ENCODE results near the gene GGT5.
"Not testable (repeated sequence)": the region's sequence is repeated elsewhere in the genome, so short reads cannot be mapped to it uniquely, and the experiment has no call there.

The GGT5 gene, protein sequence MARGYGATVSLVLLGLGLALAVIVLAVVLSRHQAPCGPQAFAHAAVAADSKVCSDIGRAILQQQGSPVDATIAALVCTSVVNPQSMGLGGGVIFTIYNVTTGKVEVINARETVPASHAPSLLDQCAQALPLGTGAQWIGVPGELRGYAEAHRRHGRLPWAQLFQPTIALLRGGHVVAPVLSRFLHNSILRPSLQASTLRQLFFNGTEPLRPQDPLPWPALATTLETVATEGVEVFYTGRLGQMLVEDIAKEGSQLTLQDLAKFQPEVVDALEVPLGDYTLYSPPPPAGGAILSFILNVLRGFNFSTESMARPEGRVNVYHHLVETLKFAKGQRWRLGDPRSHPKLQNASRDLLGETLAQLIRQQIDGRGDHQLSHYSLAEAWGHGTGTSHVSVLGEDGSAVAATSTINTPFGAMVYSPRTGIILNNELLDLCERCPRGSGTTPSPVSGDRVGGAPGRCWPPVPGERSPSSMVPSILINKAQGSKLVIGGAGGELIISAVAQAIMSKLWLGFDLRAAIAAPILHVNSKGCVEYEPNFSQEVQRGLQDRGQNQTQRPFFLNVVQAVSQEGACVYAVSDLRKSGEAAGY

DNA sequence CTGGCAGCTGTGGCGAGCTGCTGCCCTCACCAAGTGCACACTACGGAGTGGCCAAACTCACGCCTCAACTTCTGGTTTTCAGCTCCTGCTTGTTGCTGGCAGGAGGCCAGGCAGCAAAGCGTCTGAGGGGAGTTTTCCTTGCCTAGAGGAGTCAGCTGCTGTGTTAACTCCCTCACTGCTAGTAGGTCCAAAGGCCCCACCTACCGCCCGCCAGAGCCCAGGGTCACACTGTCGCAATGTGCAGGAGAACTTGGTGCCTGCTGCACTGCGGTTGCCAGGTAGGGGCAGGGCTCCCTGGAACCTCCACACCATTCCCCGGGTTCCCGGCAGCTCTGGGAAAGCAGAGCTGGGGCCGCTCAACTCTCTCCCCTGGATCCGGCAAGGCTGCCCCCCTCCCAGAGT is at the start of gene GGT5:
GGT5 (minus strand) TSS at position 53 of the 402 bp plus-strand sequence. CDS start 357 bp downstream, outside the sequence.
- DNase-seq, result not testable (repeated sequence)

DNA sequence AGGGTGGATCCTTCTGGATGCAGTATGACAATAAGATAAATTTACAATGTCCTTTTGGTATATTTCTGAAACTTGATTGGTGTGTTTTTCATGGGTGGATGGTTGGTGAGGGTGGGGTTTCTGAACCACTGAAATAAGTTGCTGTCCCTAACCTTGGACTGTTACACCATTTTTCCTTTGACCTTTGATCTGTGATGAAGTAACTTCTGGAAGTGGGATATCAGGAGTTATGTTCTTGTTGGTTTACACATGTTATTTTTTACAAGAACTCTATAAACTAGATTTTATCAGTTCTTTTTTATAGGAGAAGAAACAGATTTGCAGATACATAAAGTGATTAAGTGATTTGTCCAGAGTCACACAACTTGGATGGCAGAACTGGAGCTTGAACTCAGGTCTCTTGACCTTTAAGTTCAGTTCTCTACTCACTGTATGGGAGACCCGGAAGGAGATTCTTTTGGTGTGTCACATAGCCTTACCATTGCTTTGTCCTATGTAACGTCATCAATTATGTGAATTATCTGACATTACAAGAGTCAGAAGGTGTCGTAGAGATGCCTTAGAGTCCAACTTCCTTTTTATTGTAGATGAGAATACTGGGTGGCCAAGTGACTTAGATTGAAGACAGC is 47.4 kb upstream of the GGT5 start:
- not testable (repeated sequence) for DNase-seq

DNA sequence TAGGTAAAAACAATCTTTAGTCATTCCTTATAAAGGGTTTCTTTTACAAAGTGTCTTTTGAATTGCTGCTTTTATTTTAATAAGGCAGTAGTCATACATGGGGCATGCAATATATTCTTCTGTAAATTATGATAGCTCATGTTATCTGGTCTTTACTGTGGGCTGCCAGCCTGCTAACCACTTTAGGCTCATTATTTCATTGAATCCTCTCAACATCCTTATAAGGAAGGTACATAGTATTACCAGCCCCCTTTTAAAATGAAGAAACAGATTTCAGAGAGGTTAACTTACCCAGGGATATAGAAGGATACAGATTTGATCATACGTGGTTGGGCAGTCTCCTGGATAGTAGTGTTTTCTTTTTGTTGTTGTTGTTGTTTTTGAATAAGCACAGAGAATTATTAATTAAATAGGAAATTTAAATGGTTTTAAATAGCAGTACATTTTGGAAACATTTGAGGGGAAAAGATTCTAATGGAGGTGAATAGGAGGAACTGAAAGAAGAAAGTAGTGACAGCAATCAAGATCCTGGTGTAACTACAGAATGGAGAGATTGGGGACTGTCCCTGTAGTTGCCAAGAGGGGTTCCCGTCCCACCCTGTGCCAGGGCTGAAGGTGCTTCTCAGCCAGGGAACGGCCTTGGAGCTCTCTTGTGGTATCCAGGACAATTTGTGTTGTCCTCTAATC is 46.8 kb upstream of the GGT5 start:
- no peak for DNase-seq

DNA sequence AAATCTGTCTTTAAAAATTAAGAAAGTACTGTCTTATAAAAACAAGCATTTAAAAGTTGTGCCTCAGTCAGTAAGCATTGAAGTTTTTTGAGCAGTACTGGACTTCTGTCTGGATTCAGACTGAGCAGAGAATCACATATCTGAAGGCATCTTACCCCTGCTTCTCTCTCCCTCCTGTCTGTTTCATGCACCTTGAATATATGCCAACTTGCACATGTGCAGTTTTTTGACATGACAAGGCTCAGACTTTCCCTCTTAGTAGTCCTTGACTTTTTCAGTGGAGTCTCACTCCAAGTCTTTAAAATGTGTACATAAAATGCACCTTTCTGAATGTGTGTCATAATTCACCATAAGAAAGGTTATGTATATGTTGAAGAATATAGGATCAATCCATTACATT is 45.6 kb upstream of the GGT5 start:
- no peak for DNase-seq

DNA sequence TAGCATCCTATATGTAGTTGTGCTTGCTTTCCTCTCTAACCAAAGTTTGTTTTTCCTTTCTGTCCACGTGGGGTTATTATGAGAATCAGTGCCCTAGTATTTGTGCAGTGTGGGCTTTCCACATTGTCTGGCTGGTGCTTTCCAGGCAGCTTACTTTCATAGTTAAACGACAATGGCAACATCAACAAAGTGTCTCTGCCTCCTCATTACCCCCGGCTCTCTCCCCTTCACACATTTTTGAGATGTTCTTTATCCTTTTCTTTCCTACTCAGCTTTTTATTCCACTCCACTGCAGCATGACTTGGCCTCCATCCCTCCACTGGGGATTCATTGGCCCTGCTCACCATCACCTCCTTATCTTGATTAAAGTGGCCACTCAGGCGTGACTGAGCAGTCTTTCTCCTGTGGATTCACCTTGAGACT is 44.9 kb upstream of the GGT5 start:
- no peak for DNase-seq

DNA sequence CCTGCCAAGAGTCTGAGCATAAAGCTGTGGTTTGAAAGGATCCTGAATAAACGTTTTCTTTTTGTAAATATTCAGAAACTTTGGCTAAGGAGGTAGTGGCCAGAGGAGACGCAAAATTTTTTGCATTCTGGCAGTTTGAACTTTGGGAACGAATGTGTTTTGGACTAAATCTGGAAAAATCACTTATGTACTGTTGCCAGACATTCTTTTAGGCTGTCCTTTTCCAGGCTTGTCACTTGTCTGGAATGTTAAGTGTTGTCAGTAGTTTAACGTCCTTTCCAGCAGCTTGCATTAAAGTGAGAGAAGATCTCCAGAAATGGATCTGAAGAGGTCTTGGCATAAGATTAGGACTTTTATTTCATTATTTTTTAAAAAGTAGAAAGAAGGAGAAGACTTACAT is 44.2 kb upstream of the GGT5 start:
- DNase-seq, result no peak

DNA sequence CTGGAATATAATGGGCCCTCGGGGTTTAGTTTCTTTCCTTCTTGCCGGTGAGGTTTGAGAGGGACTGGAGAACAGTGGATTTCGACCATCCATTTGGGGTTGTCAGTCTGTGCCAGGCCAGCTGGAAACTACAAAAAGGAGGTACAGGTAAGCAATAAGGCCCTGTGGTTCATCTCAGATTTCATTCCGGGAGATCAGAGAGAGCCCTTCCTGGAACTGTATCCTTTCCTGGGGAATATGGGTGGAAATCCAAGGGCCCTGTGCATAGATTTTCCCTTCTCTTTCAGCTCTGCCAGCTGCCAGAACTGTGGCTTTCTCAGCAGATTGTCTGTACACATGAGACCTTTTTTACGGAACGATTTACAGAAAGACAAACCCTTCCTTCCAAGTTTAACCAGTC is 42.9 kb upstream of the GGT5 start:
- not testable (repeated sequence) for DNase-seq

DNA sequence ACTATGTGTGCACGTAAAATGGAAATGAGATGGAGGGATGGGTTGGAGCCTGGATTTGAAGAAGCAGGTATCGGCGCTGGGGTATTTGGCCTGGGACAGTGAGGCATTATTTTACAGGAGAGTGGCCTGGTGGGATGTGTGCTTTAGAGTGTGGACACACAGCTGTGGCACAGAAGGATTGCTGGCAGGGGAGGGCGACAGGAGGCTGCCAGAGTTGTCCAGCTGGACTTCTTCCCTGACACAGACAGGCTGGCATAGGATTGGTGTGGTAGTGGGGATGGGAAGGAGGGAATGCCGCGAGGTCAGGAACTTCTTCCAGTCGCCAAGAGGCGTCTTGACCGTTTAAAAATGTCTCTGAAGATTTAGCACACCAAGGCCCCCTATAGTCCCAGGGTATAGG is 42.3 kb upstream of the GGT5 start:
- DNase-seq, result not testable (repeated sequence)

DNA sequence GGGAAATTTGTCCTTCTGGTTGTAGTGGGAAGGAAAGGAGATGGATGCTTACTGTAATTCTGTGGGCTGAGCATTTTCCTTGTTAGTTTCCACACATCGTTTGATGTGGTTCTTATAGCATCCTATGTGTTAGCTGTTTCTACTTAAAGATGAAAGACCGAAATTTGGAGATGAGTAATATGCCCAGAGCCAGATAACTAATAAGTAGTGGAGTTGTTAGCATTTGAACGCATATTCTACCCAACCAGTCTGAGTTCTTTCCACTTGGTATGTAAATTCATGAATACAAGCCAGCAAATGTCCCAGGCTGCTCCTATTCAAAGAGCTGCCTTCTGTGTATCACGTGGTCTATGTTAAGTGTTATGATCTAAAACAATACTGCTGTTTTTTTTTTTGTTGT is 40.4 kb upstream of the GGT5 start:
- DNase-seq, result no peak

DNA sequence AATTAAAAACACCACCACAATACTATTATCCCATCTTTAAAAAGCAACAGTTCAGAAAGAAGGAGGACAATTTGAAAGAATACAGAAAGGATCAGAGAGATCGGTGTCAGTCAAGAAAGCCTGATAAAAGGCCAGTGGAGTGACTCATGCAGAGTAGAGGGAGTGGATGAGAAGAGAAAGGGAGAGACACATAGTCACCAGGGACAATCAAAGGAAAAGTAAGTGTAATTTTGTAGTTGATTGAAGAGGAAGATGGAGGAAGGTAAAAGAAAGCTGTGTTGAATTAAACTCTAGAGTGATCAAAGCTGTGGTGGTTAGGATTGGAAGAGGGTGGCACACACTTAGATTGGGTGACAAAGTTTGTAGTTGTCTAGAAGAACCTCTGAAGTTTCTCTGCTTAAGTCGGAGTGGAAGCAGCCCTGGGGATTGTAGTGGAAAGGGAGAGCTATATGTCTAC is 39.9 kb upstream of the GGT5 start:
- no peak for DNase-seq

DNA sequence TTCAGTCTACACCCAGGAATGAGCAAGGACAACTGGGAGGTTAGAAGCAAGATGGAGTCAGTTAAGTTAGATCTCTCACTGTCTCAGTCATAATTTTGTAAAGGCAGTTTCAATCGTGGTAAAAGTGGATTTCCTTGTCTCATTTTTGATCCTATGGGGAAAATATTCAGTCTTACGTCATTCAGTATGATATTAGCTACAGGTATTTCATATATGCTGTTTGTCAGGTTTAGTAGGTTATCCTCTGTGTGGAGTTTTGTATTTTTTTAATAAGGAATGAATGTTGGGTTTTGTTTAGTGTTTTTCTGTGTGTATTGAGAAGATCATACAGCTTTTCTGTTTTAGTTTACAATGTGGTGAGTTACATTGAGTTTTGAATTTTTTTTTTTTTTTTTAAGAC is 37.5 kb upstream of the GGT5 start:
- DNase-seq, result no peak

DNA sequence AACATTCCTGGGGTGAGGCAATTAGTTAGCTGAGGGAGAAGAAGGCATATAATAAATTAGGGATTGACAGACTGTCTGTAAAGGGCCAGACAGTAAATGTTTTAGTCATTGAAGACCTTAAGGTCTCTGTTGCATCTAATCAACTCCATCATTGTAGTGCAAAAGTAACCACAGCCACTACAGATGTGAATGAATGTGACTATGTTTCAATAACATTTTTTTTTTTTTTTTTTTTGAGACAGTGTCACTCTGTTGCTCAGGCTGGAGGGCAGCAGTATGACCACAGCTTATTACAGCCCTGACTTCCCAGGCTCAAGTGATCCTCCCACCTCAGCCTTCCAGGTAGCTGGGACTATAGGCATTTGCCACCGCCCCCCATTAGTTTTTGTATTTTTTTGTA is 35.5 kb upstream of the GGT5 start:
- DNase-seq, result not testable (repeated sequence)

DNA sequence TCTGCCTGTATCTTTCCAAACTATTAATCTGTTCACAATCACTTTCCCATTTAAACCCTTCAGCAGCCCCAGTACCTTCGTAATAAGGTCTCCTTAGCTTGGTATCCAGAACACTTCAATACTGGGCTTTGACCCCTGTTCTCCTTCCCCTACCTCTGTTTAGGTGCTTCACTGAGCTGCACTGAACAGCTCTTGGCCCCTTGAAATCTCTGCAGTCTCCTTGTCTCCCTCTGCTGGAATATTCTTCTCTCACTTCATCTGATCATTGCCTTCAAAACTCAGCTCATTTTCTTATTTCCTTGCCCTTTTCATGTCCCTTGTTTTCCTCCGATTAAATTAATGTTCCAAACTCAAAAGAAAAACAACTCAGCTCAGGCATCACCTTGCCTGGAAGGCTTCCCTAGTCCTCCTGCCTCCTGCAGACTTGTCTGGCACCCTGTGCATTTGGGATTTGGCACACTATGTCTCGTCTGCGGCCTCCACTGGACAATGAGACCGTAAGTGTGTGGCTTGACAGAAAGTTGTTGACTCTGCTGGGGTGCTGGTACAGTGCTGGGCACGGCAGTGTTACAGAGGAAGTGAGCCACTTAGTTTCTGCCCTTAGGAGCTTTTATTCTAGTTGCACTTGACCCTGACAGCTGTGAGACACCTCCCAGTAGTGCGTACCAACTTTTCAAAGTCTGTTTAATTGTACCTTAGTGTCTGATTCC is 30.0 kb upstream of the GGT5 start:
- DNase-seq, result peak; percentile 51

DNA sequence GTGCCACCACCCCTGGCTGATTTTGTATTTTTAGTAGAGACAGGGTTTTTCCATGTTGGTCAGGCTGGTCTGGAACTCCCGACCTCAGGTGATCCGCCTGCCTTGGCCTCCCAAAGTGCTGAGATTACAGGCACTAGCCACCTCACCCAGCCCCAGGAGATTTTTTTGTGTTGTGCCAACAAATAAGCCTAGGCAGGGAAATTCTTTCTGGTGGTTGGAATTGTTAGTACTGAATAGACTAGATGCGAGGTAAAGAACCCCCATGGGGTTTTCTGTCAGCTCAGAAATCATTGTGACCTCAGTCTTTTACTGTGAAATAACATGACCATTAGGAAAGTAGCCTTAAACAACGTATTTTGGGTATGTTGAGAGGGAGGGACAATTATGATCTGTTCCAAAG is 29.0 kb upstream of the GGT5 start:
- DNase-seq, result not testable (repeated sequence)

DNA sequence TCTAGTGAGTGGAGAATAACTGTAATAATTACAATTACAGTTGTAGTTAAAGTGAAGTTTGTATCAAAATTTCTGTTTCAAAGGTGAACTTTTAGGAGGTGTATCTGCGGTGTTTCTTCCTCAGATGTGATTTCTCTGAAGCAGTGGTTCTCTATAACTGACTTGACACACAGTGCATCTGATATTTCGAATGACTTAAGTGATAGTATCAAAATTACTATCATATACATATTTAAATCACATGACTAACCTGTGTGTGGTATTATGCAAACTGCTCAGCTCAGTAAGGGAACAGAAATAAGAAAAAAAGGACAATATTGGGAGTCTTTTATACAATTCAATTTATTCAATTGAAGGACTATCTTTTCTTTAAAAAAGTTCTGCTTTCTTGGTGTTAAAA is 28.1 kb upstream of the GGT5 start:
- not testable (repeated sequence) for DNase-seq

DNA sequence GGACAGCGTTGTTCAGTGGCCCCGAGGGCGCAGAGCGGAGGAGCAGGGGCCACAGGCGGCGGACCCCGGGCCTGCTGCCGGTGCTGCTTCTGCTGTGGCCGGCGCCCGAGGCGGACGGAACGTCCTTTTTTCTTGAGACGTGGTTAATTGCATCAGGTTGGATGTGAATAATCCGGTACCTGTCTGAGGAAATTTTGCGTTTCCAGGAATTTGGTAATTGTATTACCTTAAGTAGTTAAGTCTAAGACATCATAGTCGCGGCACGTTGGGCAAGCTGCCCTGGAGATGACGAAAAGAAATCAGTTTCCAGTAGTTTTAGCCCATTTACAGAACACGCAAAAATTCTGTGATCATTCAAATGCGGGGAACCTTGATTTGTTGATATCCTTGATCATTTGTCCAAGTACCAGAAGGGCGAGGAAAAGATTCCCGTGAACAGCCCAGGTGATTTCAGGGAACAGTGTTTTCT is 26.5 kb upstream of the GGT5 start:
- peak; percentile 43 for DNase-seq

DNA sequence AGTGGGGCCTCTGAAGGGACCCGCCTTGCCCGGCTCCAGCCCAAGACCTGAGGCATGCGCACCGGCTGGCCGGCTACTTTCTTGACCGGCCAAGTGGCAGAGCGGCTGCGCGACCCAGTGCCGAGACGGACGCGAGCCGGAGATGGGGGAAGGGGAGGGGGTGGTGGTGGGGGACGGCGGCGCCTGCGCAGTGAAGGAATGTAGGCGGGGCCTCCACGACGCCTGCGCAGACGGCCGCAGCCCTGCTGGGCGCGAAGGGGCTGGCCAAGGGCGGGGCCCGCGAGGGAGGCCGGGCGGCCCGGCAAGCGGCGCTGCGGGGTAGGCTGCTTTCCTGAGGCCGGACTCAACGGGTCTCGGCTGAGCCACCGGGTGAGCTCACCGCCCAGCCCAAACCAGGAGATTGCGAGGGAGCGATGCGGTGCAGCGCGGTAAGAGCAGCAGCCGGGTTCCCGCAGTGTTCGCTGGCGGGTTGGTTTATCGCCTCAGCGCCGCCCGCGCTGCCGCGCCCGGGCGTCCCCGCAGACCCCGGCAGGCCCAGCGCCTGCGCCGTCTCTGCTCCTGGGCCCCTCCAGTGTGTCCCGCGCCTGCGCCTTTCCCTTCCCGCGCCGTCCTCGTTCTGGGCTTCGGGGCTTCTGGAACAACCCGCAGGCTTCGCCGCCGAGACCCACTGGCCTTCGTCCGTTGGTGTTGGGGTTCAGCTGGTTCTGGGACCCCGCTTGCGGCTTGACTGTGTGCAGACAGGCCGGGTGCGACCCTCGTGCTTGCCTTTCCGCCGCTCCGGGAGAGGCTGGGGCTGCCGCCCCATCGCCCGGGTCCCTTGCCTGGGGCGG is 25.9 kb upstream of the GGT5 start, which contains the start of gene SPECC1L:
SPECC1L (plus strand) TSS at position 276 of the 830 bp plus-strand sequence. CDS start 31,401 bp downstream, outside the sequence.
- DNase-seq, result peak; percentile 94

DNA sequence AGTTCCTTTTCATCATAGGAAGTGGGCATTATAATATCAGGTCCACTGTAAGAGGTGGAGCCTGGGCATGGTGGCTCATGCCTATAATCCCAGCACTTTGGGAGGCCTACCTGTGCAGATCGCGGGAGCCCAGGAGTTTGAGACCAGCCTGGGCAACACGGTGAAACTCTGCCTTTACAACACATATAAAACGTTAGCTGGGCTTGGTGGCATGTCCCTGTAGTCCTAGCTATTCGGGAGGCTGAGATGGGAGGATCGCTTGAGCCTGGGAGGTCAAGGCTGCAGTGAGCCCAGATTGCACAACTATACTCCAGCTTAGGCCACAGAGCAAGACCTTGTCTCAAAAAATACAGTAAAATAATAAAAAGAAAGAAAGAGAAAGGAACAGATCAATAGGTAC is 21.6 kb upstream of the GGT5 start:
- not testable (repeated sequence) for DNase-seq

DNA sequence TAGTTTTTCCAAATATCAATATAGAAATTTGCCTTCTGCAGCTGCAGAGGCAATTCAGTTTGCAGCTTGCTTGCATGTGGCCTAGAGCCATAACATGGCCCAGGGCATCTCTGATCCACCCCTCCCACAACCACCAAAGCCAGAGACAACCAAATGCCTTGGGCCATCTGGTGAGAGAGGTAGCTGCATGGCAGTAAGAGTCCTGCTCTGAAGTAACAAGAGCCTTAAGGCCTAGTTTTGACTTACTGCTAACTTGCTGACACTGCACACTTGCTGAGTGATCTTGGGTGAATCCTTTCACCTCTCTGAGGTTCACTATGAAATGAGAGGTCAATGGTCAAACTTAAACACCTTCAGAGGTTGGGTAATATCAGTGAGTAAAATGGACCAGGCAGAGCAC is 20.9 kb upstream of the GGT5 start:
- DNase-seq, result peak; percentile 76

DNA sequence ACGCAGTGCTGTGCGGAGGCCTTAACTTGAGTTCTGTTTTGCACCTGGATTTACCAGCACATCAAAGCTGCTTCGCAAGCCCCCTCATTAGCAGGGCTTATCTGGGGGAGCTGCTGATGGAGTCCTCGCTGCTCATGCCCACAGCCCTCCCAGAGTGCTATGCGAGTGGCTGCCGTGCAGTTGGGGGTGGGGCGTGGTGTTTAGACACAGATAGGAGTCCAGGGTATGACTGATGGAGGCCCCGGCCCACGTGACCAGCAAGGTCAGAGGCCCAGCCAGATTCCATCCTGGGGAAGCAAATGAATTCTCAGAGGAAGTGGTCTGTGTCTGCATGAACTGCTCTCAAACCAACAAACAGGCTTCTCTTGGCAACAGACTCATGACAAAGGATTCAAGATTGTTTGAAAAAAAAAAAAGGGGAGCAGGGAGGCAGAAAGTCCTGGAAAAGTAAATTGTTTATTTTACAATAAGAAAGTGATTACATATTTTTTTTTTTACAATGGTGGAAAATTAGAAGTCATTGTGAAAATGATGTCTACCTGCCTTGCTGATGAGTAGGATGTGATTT is 19.5 kb upstream of the GGT5 start:
- DNase-seq, result not testable (repeated sequence)

DNA sequence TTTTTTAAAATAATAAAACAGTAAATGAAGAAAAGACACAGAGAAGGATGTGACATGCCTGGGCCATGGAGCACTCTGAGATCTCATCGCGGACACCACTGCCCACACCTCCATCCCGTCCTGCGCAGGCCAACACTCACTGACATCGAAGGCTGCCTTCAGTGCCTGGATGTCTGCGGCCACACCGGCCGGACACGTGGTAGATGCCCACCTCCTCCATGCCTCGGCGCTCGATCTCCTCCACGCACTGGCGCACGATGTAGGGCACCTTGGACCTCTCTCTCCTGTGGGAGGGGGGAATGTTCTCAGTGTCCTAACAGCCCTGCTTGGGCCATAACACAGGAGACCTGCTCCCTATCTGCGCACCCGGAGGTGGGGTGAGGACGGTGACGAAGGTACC is 18.6 kb upstream of the GGT5 start:
- DNase-seq, result not testable (repeated sequence)

Measured in RPMI8226 (cell line).